Jurkat, Clone E6-1 (cell line): Measurements from ENCODE around the gene PLEKHB2. TPM values are rescaled to one million over a fixed set of nuclear protein-coding genes. Genes with fewer than 3 reads are reported as not detected.
"Not testable (repeated sequence)": the region's sequence is repeated elsewhere in the genome, so short reads cannot be mapped to it uniquely, and the experiment has no call there.

Experiments
- DNase-seq: peaks from one replicate; pipeline ENCODE4 v3.0.0-alpha.2; 2011; ENCODE audit warnings: low read depth, low spot score
- H3K4me3 ChIP-seq: 2 replicates; pipeline ENCODE4 v1.5.1; 2011; ENCODE audit warnings: mild to moderate bottlenecking, low read length, control low read depth, moderate library complexity
- polyA plus RNA-seq: library from polyadenylated mRNA; unstranded; fragments of >200 nt; gene quantifications from one replicate; pipeline ENCODE4 v1.2.1, GENCODE V29; 2012; ENCODE audit warnings: missing spikeins; ENCODE audit not compliant: insufficient read length, insufficient read depth

PLEKHB2 gene
- polyA plus RNA-seq: 65.9 TPM

DNA sequence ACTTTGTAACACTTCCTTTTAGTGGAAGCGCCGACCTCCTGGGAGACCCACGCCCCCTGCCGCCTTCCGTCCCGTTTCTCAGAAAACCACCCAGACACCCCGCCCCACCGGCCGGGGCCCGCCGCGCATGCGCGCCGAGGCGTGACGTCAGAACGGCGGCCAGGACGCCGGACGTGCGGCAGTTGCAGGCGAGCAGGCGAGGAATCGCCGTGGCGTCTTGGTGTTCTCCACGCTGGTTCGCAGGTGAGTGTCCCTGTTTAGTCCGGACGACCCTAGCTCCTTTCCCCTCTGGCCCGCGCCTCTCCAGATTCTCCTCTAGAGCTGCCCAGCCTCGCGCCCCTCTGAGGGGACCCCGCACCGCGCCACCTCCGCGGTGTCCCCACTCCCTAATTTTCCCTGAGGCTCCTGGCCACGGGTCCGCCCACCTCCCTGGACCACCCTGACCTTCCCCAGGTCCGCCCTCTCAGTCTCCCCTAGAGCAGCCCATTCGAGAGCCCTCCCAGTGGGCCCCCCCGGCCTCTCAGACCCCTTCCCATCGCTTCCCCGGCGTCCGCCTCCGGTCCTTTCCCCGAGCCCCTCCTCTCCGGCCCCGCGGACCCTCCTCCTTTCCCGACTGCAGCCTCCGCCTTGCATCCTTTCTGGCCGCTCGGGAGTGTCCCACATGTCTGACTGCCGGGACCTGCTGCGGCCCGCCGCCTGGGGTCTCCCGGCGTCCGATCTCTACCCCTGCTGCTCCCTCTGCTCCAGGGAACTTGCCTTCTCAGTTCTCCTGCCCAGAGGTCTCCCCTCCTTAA is at the start of gene PLEKHB2:
Gene PLEKHB2, plus strand, starts transcription at position 181 of the 794 bp plus-strand sequence. CDS start 15,606 bp downstream, outside the sequence.
- peak within 1 kb of the TSS; percentile 87 for H3K4me3 ChIP-seq
- peak; percentile 83 for DNase-seq

- no peak overlapping the region for H3K4me3 ChIP-seq
- no peak for DNase-seq
Measured at GRCh38 chr2:131056204-131056931, 48.8 kb upstream of the PLEKHB2 start.

GRCh38 chr2:131056932-131057287 is 48.2 kb upstream of the PLEKHB2 start:
- DNase-seq: no peak
- no peak overlapping the region for H3K4me3 ChIP-seq

GRCh38 chr2:131058214-131058843 is 46.8 kb upstream of the PLEKHB2 start:
- DNase-seq: no peak
- H3K4me3 ChIP-seq: no peak overlapping the region

- H3K4me3 ChIP-seq: no peak overlapping the region
- no peak for DNase-seq
Measured at GRCh38 chr2:131058920-131059319, 46.2 kb upstream of the PLEKHB2 start.

DNA sequence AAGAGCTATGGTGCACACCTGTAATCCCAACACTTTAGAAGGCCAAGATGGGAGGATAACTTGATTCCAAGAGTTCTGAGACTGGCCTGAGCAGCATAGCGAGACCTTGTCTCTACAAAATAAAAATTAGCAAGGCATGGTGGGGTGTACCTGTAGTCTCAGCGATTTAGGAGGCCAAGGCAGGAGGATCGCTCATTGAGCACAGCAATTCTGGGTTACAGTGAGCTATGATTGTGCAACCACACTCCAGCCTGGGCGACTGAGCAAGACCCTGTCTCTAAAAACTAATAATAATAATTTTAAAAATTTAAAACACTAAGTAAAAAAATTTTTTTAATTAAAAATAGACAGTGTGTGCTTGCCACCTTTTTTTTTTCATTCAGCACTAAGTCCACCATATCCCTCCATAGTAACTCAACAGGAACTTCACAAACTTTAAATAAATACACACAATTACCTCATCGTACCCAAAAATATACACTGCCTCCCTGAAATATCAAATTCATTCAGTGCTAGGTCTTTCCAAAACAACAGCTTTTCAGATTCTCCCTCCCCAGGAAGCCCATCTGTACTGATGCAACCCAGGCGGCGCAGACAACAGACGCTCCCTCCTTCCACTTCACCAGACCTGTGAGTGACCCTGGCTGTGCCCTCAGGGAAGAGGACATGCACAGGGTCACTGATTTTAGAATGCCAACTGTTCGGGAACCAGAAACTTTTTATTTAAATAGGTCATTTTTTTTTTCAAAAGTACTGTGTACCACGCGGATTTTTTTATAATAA is 41.4 kb upstream of the PLEKHB2 start:
- DNase-seq: no peak
- no peak overlapping the region for H3K4me3 ChIP-seq

GRCh38 chr2:131064589-131065512 is 40.3 kb upstream of the PLEKHB2 start:
- H3K4me3 ChIP-seq: no peak overlapping the region
- no peak for DNase-seq

DNA sequence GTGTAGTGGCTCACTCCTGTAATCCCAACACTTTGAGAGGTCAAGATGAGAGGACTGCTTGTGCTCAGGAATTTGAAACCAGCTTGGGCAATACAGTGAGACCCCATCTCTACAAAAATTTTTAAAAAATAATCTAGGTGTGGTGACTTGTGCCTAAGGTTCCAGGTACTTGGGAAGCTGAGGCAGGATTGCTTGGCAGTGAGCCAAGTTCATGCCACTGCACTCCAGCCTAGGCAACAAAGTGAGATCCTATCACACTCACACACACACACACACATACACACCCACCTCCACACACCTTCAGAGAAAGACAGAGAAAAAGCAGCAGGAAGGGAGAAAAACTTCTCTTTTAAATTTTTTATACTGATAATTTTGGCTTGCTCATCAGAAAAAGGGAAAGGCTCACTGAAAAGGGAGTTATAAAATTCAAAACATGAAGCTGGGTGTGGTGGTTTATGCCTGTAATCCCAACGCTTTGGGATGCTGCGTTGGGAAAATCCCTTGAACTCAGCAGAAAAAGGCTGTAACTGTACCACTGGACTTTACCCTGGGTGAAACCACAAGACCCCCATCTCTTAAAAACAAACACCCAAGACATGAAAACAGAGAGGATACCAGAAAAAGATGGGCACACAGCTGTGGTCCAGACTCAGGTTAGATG is 37.5 kb upstream of the PLEKHB2 start:
- no peak for DNase-seq
- no peak overlapping the region for H3K4me3 ChIP-seq

DNA sequence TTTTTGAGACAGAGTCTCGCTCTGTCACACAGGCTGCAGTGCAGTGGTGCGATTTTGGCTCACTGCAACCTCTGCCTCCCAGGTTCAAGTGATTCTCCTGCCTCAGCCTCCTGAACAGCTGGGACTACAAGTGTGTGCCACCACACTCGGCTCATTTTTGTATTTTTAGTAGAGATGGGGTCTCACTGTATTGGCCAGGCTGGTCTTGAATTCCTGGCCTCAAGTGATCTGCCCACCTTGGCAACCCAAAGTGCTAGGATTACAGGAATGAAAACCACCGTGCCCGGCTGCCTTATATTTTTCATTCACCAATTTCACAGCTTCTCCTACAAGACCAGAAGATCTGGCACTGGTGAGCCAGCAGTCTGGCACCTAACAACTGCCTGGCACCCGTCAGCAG is 37.0 kb upstream of the PLEKHB2 start:
- H3K4me3 ChIP-seq, DNase-seq: not testable (repeated sequence)

DNA sequence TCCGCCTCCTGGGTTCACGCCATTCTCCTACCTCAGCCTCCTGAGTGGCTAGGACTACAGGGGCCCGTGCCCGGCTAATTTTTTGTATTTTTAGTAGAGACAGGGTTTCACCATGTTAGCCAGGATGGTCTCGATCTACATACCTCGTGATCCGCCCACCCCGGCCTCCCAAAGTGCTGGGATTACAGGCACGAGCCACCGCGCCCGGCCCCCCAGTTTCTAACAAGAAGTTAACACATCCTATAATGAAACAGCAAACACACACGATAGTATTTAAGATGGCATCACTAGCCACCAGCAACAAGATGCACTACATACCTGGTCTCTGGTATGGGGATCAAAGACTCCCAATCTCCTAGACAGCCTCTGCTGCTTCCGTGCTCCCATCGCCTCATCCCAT is 29.6 kb upstream of the PLEKHB2 start:
- H3K4me3 ChIP-seq, DNase-seq: not testable (repeated sequence)

- H3K4me3 ChIP-seq: no peak overlapping the region
- no peak for DNase-seq
Measured at GRCh38 chr2:131076707-131077106, 28.4 kb upstream of the PLEKHB2 start.

DNA sequence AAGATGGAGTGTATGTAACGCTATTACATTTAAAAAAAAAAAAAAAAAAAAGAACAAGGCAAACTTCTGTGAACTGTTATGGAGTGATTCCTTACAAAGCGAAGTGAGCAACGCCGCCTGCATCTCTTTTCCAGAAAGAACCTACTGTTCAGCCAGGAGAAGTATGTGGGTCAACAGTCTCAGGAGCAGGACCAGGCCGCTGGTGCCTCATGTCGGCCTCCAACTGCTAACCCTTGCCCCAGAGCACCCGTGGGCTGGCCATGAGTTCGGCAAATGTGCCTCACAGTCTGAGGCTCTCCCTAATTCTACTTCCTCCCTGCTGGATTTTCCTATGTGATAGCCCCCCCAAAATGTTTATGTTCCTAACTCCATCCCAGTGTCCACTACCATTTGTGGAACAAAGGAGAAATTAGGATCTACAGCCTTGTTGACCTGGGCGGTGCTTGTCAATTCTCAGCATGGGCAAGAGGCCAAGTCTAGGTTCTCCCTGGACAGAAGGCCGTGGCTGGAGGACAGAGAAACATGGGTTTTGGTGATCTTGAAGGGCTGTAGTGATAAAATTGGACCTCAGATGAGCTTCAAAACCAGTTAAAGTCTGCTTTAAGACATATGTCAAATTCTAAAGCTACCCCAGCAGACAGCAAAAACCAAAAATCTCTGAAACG is 27.8 kb upstream of the PLEKHB2 start:
- H3K4me3 ChIP-seq: no peak overlapping the region
- no peak for DNase-seq

GRCh38 chr2:131077966-131078365 is 27.2 kb upstream of the PLEKHB2 start:
- no peak for DNase-seq
- no peak overlapping the region for H3K4me3 ChIP-seq

DNA sequence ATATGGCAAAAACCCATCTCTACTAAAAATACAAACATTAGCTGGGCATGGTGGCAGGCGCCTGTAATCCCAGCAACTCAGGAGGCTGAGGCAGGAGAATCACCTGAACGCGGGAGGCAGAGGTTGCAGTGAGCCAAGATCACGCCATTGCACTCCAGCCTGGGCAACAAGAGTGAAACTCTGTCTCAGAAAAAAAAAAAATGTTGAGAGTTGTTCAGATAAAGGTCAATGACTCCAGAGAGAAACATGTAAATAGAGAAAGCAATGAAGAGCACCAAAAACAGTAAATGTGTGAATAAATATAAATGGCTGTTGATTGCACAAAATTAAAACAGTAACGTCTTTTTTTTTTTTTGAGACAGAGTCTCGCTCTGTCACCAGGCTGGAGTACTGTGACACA is 25.2 kb upstream of the PLEKHB2 start:
- not testable (repeated sequence) for H3K4me3 ChIP-seq, DNase-seq

DNA sequence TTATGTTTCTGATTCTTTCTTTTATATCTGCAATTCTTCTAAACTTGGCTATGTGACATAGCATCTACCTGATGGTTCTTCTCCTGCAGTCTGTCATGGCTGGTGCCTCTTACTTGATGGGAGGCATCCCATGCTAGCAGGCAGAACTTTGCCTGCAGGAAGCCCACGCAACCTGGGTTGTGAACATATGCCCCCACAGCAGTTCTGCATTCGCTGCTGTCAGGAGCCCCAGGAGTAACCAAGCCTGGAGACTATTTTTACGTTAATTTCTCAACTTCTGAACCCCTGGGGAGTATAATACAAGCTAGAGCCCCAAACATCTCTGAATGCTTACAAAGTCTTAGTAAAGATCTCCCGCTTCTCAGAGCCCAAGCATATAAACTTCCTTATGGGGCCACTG is 23.9 kb upstream of the PLEKHB2 start:
- no peak overlapping the region for H3K4me3 ChIP-seq
- DNase-seq: no peak

- H3K4me3 ChIP-seq: no peak overlapping the region
Measured at GRCh38 chr2:131085646-131086045, 19.5 kb upstream of the PLEKHB2 start.

DNA sequence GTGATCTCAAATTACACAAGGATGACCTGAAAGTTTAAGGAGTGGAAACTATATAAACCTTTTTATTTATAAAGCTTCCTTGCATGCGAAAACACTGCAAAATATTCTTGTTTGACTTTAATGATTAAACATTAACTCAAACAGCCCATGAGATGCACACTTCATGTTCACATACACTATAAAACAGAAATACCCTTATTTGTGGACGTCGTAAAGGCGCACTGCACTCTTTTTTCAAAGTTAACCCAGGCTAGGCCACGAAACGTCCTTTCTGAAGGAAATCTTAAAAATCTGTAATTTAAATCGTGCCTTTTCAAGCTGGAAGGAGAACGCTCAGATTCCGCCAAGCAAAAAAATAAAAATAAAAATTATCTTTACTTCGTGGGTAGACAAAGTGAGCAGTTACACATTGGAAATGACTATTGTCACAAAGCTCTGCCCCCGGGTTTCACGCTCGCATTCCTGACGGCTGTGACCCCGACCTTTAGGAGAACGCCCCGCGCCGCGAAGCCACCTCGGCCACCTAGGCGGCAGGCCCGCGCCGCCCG is 12.6 kb upstream of the PLEKHB2 start:
- peak overlapping the region; percentile 88 for H3K4me3 ChIP-seq
- no peak for DNase-seq

More at GRCh38 chr2:131085646-131086045, 19.5 kb upstream of the PLEKHB2 start:
- DNase-seq: no peak
